ENCODE measurements around the gene STK16. TPM values are rescaled to one million over a fixed set of nuclear protein-coding genes. Genes with fewer than 3 reads are reported as not detected.
A peak's percentile ranks its signal among the peaks of the same experiment; 100 is the strongest.

Gene STK16
- total and polyA plus RNA-seq, 4 donors, result 5.8 to 44.3 (median 23.7) TPM

DNA sequence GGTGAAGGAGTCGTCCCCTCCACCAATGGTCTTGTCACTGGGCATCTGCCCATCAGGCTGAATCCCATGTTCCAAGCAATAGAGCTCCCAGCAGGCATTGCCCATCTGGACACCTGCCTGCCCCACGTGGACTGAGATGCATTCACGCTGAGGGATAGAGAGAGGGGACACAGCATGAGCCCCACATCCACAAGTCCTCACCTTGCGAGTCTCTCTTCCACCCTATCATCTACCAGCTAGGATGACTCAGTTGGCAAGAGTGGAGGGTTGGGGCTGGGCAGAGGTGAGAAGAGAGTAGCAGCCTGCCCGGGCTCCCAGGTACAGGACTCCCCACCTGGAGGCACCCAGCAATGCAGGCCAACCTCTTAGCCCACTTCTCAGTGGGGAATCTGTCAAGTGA is 6.8 kb downstream of the STK16 start:
- Histone ChIP-seq H3K4me3 (ENCODE audit: low read depth in 1 of 3, low read length in 3 of 3) (no peak overlapping the region), H3K4me1 (ENCODE audit: control insufficient read depth in 4 of 4, insufficient read depth in 4 of 4, low read length in 3 of 4) (peaks cover 19 to 58% (median 45%) of the 10 kb centered on the region in 4 donors)

DNA sequence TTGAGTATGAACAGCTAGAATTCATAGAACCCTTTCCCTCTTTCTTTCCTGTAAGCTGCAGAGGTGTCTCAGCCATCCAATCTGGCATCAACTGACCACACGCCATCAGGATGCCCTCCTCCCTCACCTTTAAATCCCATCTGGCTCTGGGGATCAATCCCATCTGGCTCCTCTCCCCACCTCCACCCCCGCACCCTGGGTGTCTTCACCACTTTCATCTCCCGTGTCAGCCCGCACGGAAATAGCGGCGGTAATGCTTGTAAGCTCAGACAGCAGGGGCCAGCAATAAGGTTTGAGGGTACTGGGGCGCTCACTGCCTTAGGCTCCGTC is 7.3 kb downstream of the STK16 start:
- WGBS, result 62% methylated on average over 9 of the region's 9 CpGs
- H3K9ac ChIP-seq (ENCODE audit: low read depth in 1 of 2, low read length in 2 of 2), result peak overlapping the region in 1 of 2 donors; percentile 36
- peak overlapping the region in 2 of 3 donors; percentile 63 to 86 for H3K4me3 ChIP-seq (ENCODE audit: low read depth in 1 of 3, low read length in 3 of 3)
- H3K9me3 ChIP-seq (ENCODE audit: control insufficient read depth in 4 of 4, low read length in 3 of 4), result no peaks in the 10 kb centered on the region
- H3K36me3 ChIP-seq (ENCODE audit: control insufficient read depth in 4 of 4, insufficient read depth in 3 of 4, low read depth in 1 of 4, low read length in 3 of 4), result peaks cover 0 to 3% (median 0%) of the 10 kb centered on the region in 4 donors
- no peaks in the 10 kb centered on the region for H3K27me3 ChIP-seq (ENCODE audit: control insufficient read depth in 4 of 4, insufficient read depth in 4 of 4, low read length in 3 of 4)
- TF ChIP-seq JUND (IDR thresholded peaks at IDR 0.05), result no peak
- no peak for TF ChIP-seq HNF4G (IDR thresholded peaks at IDR 0.05)
- TF ChIP-seq, protein P1, sequence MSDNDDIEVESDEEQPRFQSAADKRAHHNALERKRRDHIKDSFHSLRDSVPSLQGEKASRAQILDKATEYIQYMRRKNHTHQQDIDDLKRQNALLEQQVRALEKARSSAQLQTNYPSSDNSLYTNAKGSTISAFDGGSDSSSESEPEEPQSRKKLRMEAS (IDR thresholded peaks at IDR 0.05), result no peak
- no peak for TF ChIP-seq RXRA (IDR thresholded peaks at IDR 0.05)
- TF ChIP-seq SP1 (IDR thresholded peaks at IDR 0.05), result no peak
- no peak for TF ChIP-seq EGR1 (IDR thresholded peaks at IDR 0.05; ENCODE audit: low read depth in 2 of 2)
- no peak for TF ChIP-seq FOXA1 (IDR thresholded peaks at IDR 0.05)
- no peak for TF ChIP-seq GABPA (IDR thresholded peaks at IDR 0.05 in 1 of 2, conservative IDR thresholded peaks at IDR 0.05 in 1 of 2)
- TF ChIP-seq, protein P2, sequence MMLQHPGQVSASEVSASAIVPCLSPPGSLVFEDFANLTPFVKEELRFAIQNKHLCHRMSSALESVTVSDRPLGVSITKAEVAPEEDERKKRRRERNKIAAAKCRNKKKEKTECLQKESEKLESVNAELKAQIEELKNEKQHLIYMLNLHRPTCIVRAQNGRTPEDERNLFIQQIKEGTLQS (IDR thresholded peaks at IDR 0.05), result no peak
- TF ChIP-seq YY1 (IDR thresholded peaks at IDR 0.05), result no peak
- TF ChIP-seq, protein P3, sequence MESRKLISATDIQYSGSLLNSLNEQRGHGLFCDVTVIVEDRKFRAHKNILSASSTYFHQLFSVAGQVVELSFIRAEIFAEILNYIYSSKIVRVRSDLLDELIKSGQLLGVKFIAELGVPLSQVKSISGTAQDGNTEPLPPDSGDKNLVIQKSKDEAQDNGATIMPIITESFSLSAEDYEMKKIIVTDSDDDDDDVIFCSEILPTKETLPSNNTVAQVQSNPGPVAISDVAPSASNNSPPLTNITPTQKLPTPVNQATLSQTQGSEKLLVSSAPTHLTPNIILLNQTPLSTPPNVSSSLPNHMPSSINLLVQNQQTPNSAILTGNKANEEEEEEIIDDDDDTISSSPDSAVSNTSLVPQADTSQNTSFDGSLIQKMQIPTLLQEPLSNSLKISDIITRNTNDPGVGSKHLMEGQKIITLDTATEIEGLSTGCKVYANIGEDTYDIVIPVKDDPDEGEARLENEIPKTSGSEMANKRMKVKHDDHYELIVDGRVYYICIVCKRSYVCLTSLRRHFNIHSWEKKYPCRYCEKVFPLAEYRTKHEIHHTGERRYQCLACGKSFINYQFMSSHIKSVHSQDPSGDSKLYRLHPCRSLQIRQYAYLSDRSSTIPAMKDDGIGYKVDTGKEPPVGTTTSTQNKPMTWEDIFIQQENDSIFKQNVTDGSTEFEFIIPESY (IDR thresholded peaks at IDR 0.05), result no peak
- no peak for TF ChIP-seq FOXA2 (IDR thresholded peaks at IDR 0.05)
- TF ChIP-seq TAF1 (conservative IDR thresholded peaks at IDR 0.05), result no peak
- TF ChIP-seq, protein P4, sequence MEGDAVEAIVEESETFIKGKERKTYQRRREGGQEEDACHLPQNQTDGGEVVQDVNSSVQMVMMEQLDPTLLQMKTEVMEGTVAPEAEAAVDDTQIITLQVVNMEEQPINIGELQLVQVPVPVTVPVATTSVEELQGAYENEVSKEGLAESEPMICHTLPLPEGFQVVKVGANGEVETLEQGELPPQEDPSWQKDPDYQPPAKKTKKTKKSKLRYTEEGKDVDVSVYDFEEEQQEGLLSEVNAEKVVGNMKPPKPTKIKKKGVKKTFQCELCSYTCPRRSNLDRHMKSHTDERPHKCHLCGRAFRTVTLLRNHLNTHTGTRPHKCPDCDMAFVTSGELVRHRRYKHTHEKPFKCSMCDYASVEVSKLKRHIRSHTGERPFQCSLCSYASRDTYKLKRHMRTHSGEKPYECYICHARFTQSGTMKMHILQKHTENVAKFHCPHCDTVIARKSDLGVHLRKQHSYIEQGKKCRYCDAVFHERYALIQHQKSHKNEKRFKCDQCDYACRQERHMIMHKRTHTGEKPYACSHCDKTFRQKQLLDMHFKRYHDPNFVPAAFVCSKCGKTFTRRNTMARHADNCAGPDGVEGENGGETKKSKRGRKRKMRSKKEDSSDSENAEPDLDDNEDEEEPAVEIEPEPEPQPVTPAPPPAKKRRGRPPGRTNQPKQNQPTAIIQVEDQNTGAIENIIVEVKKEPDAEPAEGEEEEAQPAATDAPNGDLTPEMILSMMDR (IDR thresholded peaks at IDR 0.05; ENCODE audit: low read depth, low read length, missing input control), result no peak
- no peak for DNase-seq (ENCODE audit: low spot score)
- H3K27ac ChIP-seq (ENCODE audit: low read depth in 1 of 2, low read length in 2 of 2), result peak overlapping the region; percentile 52 to 63
- H3K4me1 ChIP-seq (ENCODE audit: control insufficient read depth in 4 of 4, insufficient read depth in 4 of 4, low read length in 3 of 4), result peaks cover 15 to 54% (median 41%) of the 10 kb centered on the region in 4 donors

More for the DNA sequence above, 6.8 kb downstream of the STK16 start:
- no peak for TF ChIP-seq YY1 (IDR thresholded peaks at IDR 0.05)
- TF ChIP-seq, protein P1 (IDR thresholded peaks at IDR 0.05), result no peak
- TF ChIP-seq TAF1 (conservative IDR thresholded peaks at IDR 0.05), result no peak
- TF ChIP-seq FOXA1 (IDR thresholded peaks at IDR 0.05), result no peak
- no peak for TF ChIP-seq HNF4A (conservative IDR thresholded peaks at IDR 0.05)
- TF ChIP-seq, protein P3 (IDR thresholded peaks at IDR 0.05), result no peak
- TF ChIP-seq, protein P2 (IDR thresholded peaks at IDR 0.05), result no peak
- no peak for TF ChIP-seq HNF4G (IDR thresholded peaks at IDR 0.05)
- peak overlapping the region; percentile 42 to 52 for H3K27ac ChIP-seq (ENCODE audit: low read depth in 1 of 2, low read length in 2 of 2)
- H3K27me3 ChIP-seq (ENCODE audit: control insufficient read depth in 4 of 4, insufficient read depth in 4 of 4, low read length in 3 of 4), result no peaks in the 10 kb centered on the region
- H3K9ac ChIP-seq (ENCODE audit: low read depth in 1 of 2, low read length in 2 of 2), result no peak overlapping the region
- no peak for DNase-seq (ENCODE audit: low spot score)
- peaks cover 0 to 3% (median 0%) of the 10 kb centered on the region in 4 donors for H3K36me3 ChIP-seq (ENCODE audit: control insufficient read depth in 4 of 4, insufficient read depth in 3 of 4, low read depth in 1 of 4, low read length in 3 of 4)
- 85% methylated on average over 5 of the region's 5 CpGs for WGBS
- H3K9me3 ChIP-seq (ENCODE audit: control insufficient read depth in 4 of 4, low read length in 3 of 4), result no peaks in the 10 kb centered on the region

All from liver (tissue), 9 donors.